HG03432 (cell line): ENCODE measurements around the gene RFC2.
"Not testable (repeated sequence)": the region's sequence is repeated elsewhere in the genome, so short reads cannot be mapped to it uniquely, and the experiment has no call there.

ENCODE experiments used
- ATAC-seq: cut with Tn5 transposase; IDR thresholded peaks from one replicate; pipeline ENCODE4 v1.9.1; 2021; ENCODE audit warnings: mild to moderate bottlenecking, moderate library complexity; ENCODE audit not compliant: unreplicated experiment

The RFC2 gene

GRCh38 chr7:74283858-74284447, 29.8 kb upstream of the RFC2 start:
- ATAC-seq = no peak

GRCh38 chr7:74282748-74283459, 28.7 kb upstream of the RFC2 start:
- ATAC-seq = no peak

- ATAC-seq = no peak
Observed at GRCh38 chr7:74280985-74281384, 26.8 kb upstream of the RFC2 start.

GRCh38 chr7:74277636-74278035, 23.4 kb upstream of the RFC2 start:
- no peak for ATAC-seq

GRCh38 chr7:74275401-74275881, 21.2 kb upstream of the RFC2 start:
- no peak for ATAC-seq

GRCh38 chr7:74272305-74273038, 18.3 kb upstream of the RFC2 start:
- peak; percentile 79 for ATAC-seq

GRCh38 chr7:74271742-74272141, 17.5 kb upstream of the RFC2 start:
- no peak for ATAC-seq

- peak; percentile 29 for ATAC-seq
Observed at GRCh38 chr7:74269757-74270277, 15.6 kb upstream of the RFC2 start.

GRCh38 chr7:74267756-74268565, 13.8 kb upstream of the RFC2 start:
- no peak for ATAC-seq

GRCh38 chr7:74266191-74266963, 12.2 kb upstream of the RFC2 start:
- ATAC-seq = no peak

- ATAC-seq = no peak
Observed at GRCh38 chr7:74263399-74264120, 9.4 kb upstream of the RFC2 start.

- no peak for ATAC-seq
Observed at GRCh38 chr7:74262639-74263398, 8.6 kb upstream of the RFC2 start.

GRCh38 chr7:74258639-74259038, 4.4 kb upstream of the RFC2 start:
- ATAC-seq = no peak

GRCh38 chr7:74256491-74257408, 2.6 kb upstream of the RFC2 start:
- no peak for ATAC-seq

GRCh38 chr7:74255461-74255860, 1.3 kb upstream of the RFC2 start:
- not testable (repeated sequence) for ATAC-seq

- ATAC-seq = no peak
Observed at GRCh38 chr7:74254858-74255379, 720 bp upstream of the RFC2 start.

GRCh38 chr7:74253835-74254128, 417 bp downstream of the RFC2 start:
- peak; percentile 3 for ATAC-seq

- ATAC-seq = no peak
Observed at GRCh38 chr7:74253331-74253730, 868 bp downstream of the RFC2 start.
